Coronary artery (tissue), 2 donors: ENCODE data around the gene PKD1L1.

Experiments used
- DNase-seq: peaks from one replicate; pipeline ENCODE4 v3.0.0-alpha.2; 2017; ENCODE audit warnings: low spot score
- H3K27ac ChIP-seq, 2 donors: fragments of 200-600 bp; sonication (generic); one replicate each; pipeline ENCODE4 v1.5.1; 2016 to 2019
- H3K4me3 ChIP-seq: fragments of 200-600 bp; sonication (generic); 2 replicates; pipeline ENCODE4 v1.5.1; 2016; ENCODE audit warnings: mild to moderate bottlenecking, moderate library complexity
- CTCF ChIP-seq: fragments of 200-600 bp; sonication (generic); IDR thresholded peaks from one replicate; pipeline ENCODE4 v1.5.1; 2019; ENCODE audit warnings: antibody characterized with exemption

Gene PKD1L1

GRCh38 chr7:47908720-47909119, 39.5 kb downstream of the PKD1L1 start:
- Histone ChIP-seq H3K4me3 (no peak overlapping the region), H3K27ac (no peak overlapping the region)
- no peak for DNase-seq
- TF ChIP-seq CTCF = no peak

- Histone ChIP-seq H3K27ac (no peak overlapping the region), H3K4me3 (no peak overlapping the region)
- TF ChIP-seq CTCF = no peak
- no peak for DNase-seq
These were observed 40.2 kb downstream of the PKD1L1 start for GRCh38 chr7:47907981-47908616.

GRCh38 chr7:47906883-47907282, 41.4 kb downstream of the PKD1L1 start:
- Histone ChIP-seq H3K27ac (no peak overlapping the region), H3K4me3 (no peak overlapping the region)
- TF ChIP-seq CTCF = no peak
- no peak for DNase-seq

- DNase-seq = no peak
- no peak for TF ChIP-seq CTCF
- Histone ChIP-seq H3K27ac (no peak overlapping the region), H3K4me3 (no peak overlapping the region)
These were observed 43.0 kb downstream of the PKD1L1 start for GRCh38 chr7:47905076-47905920.

DNA sequence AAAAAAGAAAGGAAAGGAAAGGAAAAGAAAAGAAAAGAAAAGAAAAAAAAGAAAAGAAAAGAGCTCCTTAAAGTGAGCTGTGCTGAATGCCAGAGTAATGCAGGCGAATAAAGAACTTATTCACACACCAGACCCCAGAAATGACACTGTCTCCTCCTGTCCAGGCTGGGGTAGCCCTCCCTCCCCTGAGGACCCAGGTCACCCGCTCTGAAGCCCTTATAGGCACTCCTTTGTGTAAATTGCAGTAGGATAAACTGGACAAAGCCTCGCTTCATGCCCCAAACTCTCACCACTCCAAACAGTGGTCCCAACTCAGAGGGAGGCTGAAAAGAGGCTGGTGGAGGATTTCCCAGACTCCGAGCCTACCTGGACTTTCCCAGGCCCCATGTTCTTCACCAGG, 46.3 kb downstream of the PKD1L1 start:
- no peak for DNase-seq
- no peak for TF ChIP-seq CTCF
- no peak overlapping the region for H3K4me3 ChIP-seq
- H3K27ac ChIP-seq = no peak overlapping the region

DNA sequence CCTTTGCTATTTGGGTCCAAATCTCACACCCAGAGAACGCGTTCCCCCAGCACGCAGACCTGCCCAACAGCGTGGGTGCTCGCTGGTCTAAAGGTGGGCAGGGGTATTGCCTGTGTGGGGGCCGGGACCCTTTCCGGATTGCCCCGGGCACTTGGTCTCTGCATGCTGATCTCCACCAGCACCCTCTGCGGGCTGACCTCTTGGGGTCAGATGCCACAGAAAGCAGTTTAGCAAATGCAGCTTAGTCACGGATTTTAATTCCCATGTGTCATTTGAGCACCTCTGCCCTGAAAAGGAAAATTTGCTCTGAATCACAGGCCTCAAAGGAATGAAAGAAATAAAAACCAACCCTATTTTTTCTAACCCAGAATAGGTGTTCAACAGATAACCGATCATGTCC, 46.7 kb downstream of the PKD1L1 start:
- Histone ChIP-seq H3K4me3 (no peak overlapping the region), H3K27ac (no peak overlapping the region)
- no peak for DNase-seq
- TF ChIP-seq CTCF = no peak

GRCh38 chr7:47897831-47898230, 50.4 kb downstream of the PKD1L1 start:
- Histone ChIP-seq H3K4me3 (no peak overlapping the region), H3K27ac (no peak overlapping the region)
- no peak for TF ChIP-seq CTCF
- no peak for DNase-seq
